HepG2 (cell line): Measurements from ENCODE around the gene PNPLA2. TPM values are rescaled to one million over a fixed set of nuclear protein-coding genes. Genes with fewer than 3 reads are reported as not detected.
A peak's percentile ranks its signal among the peaks of the same experiment; 100 is the strongest.

Source experiments
- ATAC-seq: fragments of 200-7000 bp; cut with Tn5 transposase; 3 replicates; pipeline ENCODE4 v1.9.1; 2020; ENCODE audit warnings: mild to moderate bottlenecking, moderate library complexity
- BruUV-seq: library from RNA; stranded (reverse); fragments of 400-500 nt; replicated peaks from 2 replicates; lab custom pipeline; 2021; lab: Mats Ljungman, UMichigan
- CTCF ChIA-PET: fragments of 300-600 bp; formaldehyde crosslinking; extraction: SDS; loops from one replicate; lab custom pipeline; 2021; ENCODE audit warnings: low total read pairs, inconsistent platforms, low intra/inter-chr PET ratio; lab: Yijun Ruan, JAX
- POLR2A ChIA-PET: fragments of 350-600 bp; sonication (Branson Sonifier 250); formaldehyde crosslinking; loops from one replicate; lab custom pipeline; 2020; ENCODE audit warnings: antibody characterized with exemption, inconsistent platforms; lab: Yijun Ruan, JAX
- DNase-seq: peaks from one replicate; pipeline ENCODE4 v3.0.0-alpha.2; 2015; ENCODE audit warnings: low spot score
- FAIRE-seq: peaks from 3 replicates; lab custom pipeline; 2011; peaks lifted over from hg19 to GRCh38; lab: Jason Lieb, UNC
- H2AFZ ChIP-seq: one replicate; pipeline ENCODE4 v1.6.1; 2011; ENCODE audit warnings: low read length, inconsistent platforms
- H3K27ac ChIP-seq: fragments of 300-600 bp; 3 replicates; pipeline ENCODE4 v1.8.0; 2011; ENCODE audit warnings: mixed run types, mild to moderate bottlenecking, mixed read lengths, low read length, inconsistent platforms; ENCODE audit not compliant: insufficient read depth; ENCODE audit errors: extremely low read length
- H3K27me3 ChIP-seq, 2 experiments: fragments of 200-600 bp in 1 of 2; 2 replicates in 1 of 2; 3 replicates in 1 of 2; pipeline versions ENCODE4 v1.6.0 to v1.8.0; 2011; ENCODE audit warnings: low read length in 2 of 2, mild to moderate bottlenecking in 2 of 2, moderate library complexity in 2 of 2, inconsistent platforms in 1 of 2; ENCODE audit not compliant: insufficient read depth in 2 of 2, control insufficient read depth in 1 of 2
- H3K36me3 ChIP-seq, 2 experiments: fragments of 200-600 bp in 1 of 2; replicated peaks in 1 of 2; 2 replicates in 1 of 2; 3 replicates in 1 of 2; pipeline versions ENCODE4 v1.5.1 to v1.8.0; 2011; ENCODE audit warnings: low read length in 2 of 2, inconsistent platforms in 1 of 2; ENCODE audit not compliant: insufficient read depth in 2 of 2, control insufficient read depth in 1 of 2
- H3K4me1 ChIP-seq: 2 replicates; pipeline ENCODE4 v1.5.1; 2012; ENCODE audit warnings: low read length, inconsistent platforms; ENCODE audit not compliant: insufficient read depth
- H3K4me2 ChIP-seq: 2 replicates; pipeline ENCODE4 v1.6.0; 2011; ENCODE audit warnings: low read depth, low read length, inconsistent platforms
- H3K4me3 ChIP-seq, 3 experiments: fragments of 200-600 bp in 1 of 3; sonication (generic), shearing (Covaris generic) in 1 of 3; replicated peaks in 1 of 3; 2 replicates each; pipeline ENCODE4 v1.5.1; 2011 to 2016; ENCODE audit warnings: low read length in 3 of 3, inconsistent platforms in 2 of 3, low read depth in 2 of 3, mild to moderate bottlenecking in 2 of 3, control low read depth in 1 of 3, mixed read lengths in 1 of 3; ENCODE audit not compliant: insufficient read depth in 1 of 3
- H3K79me2 ChIP-seq: one replicate; pipeline ENCODE4 v1.6.1; 2011; ENCODE audit warnings: low read length, inconsistent platforms; ENCODE audit not compliant: insufficient read depth
- H3K9ac ChIP-seq: 2 replicates; pipeline ENCODE4 v1.6.0; 2011; ENCODE audit warnings: mild to moderate bottlenecking, low read depth, low read length, inconsistent platforms; ENCODE audit not compliant: insufficient read depth
- H3K9me3 ChIP-seq: 2 replicates; pipeline ENCODE4 v1.5.1; 2012; ENCODE audit warnings: mild to moderate bottlenecking, low read length
- H4K20me1 ChIP-seq: 2 replicates; pipeline ENCODE4 v1.6.0; 2011; ENCODE audit warnings: inconsistent platforms, mild to moderate bottlenecking, low read length, moderate library complexity; ENCODE audit not compliant: insufficient read depth
- AGO1 ChIP-seq: fragments of 200-400 bp; formaldehyde crosslinking; IDR thresholded peaks from 2 replicates; pipeline ENCODE4 v1.6.1; 2017; ENCODE audit warnings: mild to moderate bottlenecking, low read depth, low read length, moderate library complexity; ENCODE audit not compliant: poor library complexity, severe bottlenecking
- DPF2 ChIP-seq: sonication (generic); formaldehyde crosslinking; IDR thresholded peaks from 2 replicates; pipeline ENCODE4 v1.4.0; 2020; ENCODE audit warnings: mild to moderate bottlenecking, low read depth, missing genetic modification reagents, borderline replicate concordance
- GPBP1L1 ChIP-seq: sonication (generic); formaldehyde crosslinking; IDR thresholded peaks from 2 replicates; pipeline ENCODE4 v1.5.0; 2020; ENCODE audit warnings: mild to moderate bottlenecking, missing genetic modification reagents
- KAT8 ChIP-seq: IDR thresholded peaks from 2 replicates; pipeline ENCODE4 v1.6.1; 2016; ENCODE audit warnings: missing genetic modification reagents, missing compliant biosample characterization
- KDM2A ChIP-seq: sonication (generic); formaldehyde crosslinking; IDR thresholded peaks from 2 replicates; pipeline ENCODE4 v1.4.0; 2020; ENCODE audit warnings: low read depth, missing genetic modification reagents, borderline replicate concordance
- MAFF ChIP-seq: IDR thresholded peaks from 2 replicates; pipeline ENCODE4 v1.6.1; 2011; ENCODE audit warnings: low read depth, low read length, improper control_type of control experiment
- MED1 ChIP-seq: sonication (generic); formaldehyde crosslinking; IDR thresholded peaks from 2 replicates; pipeline ENCODE4 v1.4.0; 2020; ENCODE audit warnings: missing genetic modification reagents
- RAD21 ChIP-seq: fragments of 450-650 bp; formaldehyde crosslinking; IDR thresholded peaks from 2 replicates; pipeline ENCODE4 v1.5.0; 2020; ENCODE audit warnings: mild to moderate bottlenecking
- SMAD3 ChIP-seq: sonication (generic); formaldehyde crosslinking; IDR thresholded peaks from 2 replicates; pipeline ENCODE4 v1.4.0; 2020; ENCODE audit warnings: missing genetic modification reagents
- TFDP2 ChIP-seq: sonication (generic); formaldehyde crosslinking; IDR thresholded peaks from 2 replicates; pipeline ENCODE4 v1.4.0; 2020; ENCODE audit warnings: missing genetic modification reagents
- USF2 ChIP-seq, 2 experiments: sonication (generic) in 1 of 2; formaldehyde crosslinking in 1 of 2; IDR thresholded peaks; 2 replicates each; pipeline versions ENCODE4 v1.5.1 to v1.6.1; 2011 to 2020; ENCODE audit warnings: borderline replicate concordance in 1 of 2, low read depth in 1 of 2, low read length in 1 of 2, mild to moderate bottlenecking in 1 of 2, missing genetic modification reagents in 1 of 2, moderate library complexity in 1 of 2
- XBP1 ChIP-seq: sonication (generic); formaldehyde crosslinking; IDR thresholded peaks from 2 replicates; pipeline ENCODE4 v1.5.0; 2020; ENCODE audit warnings: missing genetic modification reagents
- ZMAT3 ChIP-seq: sonication (generic); formaldehyde crosslinking; conservative IDR thresholded peaks from 2 replicates; pipeline ENCODE4 v1.7.0; 2021; ENCODE audit warnings: missing genetic modification reagents
- ZNF260 ChIP-seq: sonication (generic); formaldehyde crosslinking; IDR thresholded peaks from 2 replicates; pipeline ENCODE4 v1.4.0; 2020; ENCODE audit warnings: missing genetic modification reagents, low read depth, mild to moderate bottlenecking, borderline replicate concordance
- ZNF547 ChIP-seq: sonication (generic); formaldehyde crosslinking; IDR thresholded peaks from 2 replicates; pipeline ENCODE4 v1.5.1; 2020; ENCODE audit warnings: mild to moderate bottlenecking, missing genetic modification reagents
- ZNF557 ChIP-seq: sonication (generic); formaldehyde crosslinking; IDR thresholded peaks from 2 replicates; pipeline ENCODE4 v1.4.0; 2020; ENCODE audit warnings: missing genetic modification reagents
- ZNF607 ChIP-seq: sonication (generic); formaldehyde crosslinking; IDR thresholded peaks from 2 replicates; pipeline ENCODE4 v1.5.1; 2020; ENCODE audit warnings: missing genetic modification reagents, mild to moderate bottlenecking, borderline replicate concordance
- ZNF775 ChIP-seq: sonication (generic); formaldehyde crosslinking; IDR thresholded peaks from 2 replicates; pipeline ENCODE4 v1.4.0; 2020; ENCODE audit warnings: missing genetic modification reagents, mild to moderate bottlenecking, moderate library complexity, borderline replicate concordance
- ZSCAN29 ChIP-seq: sonication (generic); formaldehyde crosslinking; conservative IDR thresholded peaks from 2 replicates; pipeline ENCODE4 v1.4.0; 2020; ENCODE audit warnings: mild to moderate bottlenecking, missing genetic modification reagents
- WGBS: methylation state at CpG from one replicate; pipeline ENCODE4 v1.1.6; 2017; ENCODE audit warnings: low lambda C conversion rate; 5-methylcytosine and 5-hydroxymethylcytosine counted together
- in situ Hi-C: cut with HindIII; loops from 2 replicates; pipeline ENCODE4 v1.10.0; 2017; ENCODE audit warnings: low pct_unique_long_range_greater_than_20kb; ENCODE audit not compliant: extremely low pct_ligation_motif_present
- intact Hi-C: fragments of 100-400 bp; cut with micrococcal nuclease; formaldehyde crosslinking; loops from one replicate; pipeline ENCODE4 v1.10.0; 2022; ENCODE audit not compliant: unreplicated experiment
- polyA plus RNA-seq, 8 experiments: library from polyadenylated mRNA; depleted of rRNA in 3 of 8; stranded (reverse) in 7 of 8; unstranded in 1 of 8; fragments of >200 nt; fragmentation: Illumina TruSeq in 4 of 8; extraction: Trizol in 4 of 8; gene quantifications; 2 replicates each; pipeline versions ENCODE4 v1.2.1 to v1.2.3, GENCODE V29; 2011 to 2016; ENCODE audit warnings: low read depth in 4 of 8, missing spikeins in 1 of 8, mixed read lengths in 1 of 8; ENCODE audit not compliant: insufficient read depth in 1 of 8
- total RNA-seq, 5 experiments: library from RNA; depleted of rRNA; stranded (reverse); fragments of >200 nt; fragmentation: Illumina TruSeq; extraction: Trizol; gene quantifications; 2 replicates each; pipeline ENCODE4 v1.2.3, GENCODE V29; 2016; ENCODE audit warnings: low read depth in 1 of 5

The PNPLA2 gene
- total and polyA plus RNA-seq, 2 of the 13 experiments (the other 11 are each of a cell fraction or from before 2014, with no cell fraction given): 10.5 to 43.2 TPM

GRCh38 chr11:837189-837989 lies 18.7 kb downstream of the PNPLA2 start:
- in situ Hi-C loops (no loop called here), intact Hi-C loops (no loop called here)
- DNase-seq (no peak), FAIRE-seq (no peak), ATAC-seq (no peak)
- Histone ChIP-seq H3K27me3 (no peaks in the 10 kb centered on the region), H2AFZ (no peak overlapping the region), H3K4me2 (no peak overlapping the region), H3K9ac (no peak overlapping the region), H4K20me1 (peaks cover 20% of the 10 kb centered on the region; the same call in 1 of the 2 replicates), H3K36me3 (peaks cover 9 to 36% of the 10 kb centered on the region in 2 experiments), H3K9me3 (no peaks in the 10 kb centered on the region), H3K79me2 (peaks cover 36% of the 10 kb centered on the region), H3K4me3 (no peak overlapping the region), H3K27ac (peak overlapping the region; percentile 53), H3K4me1 (peaks cover 66% of the 10 kb centered on the region)
- no TSS peak for BruUV-seq
- WGBS: 94% methylated on average over 11 of the region's 22 CpGs
- CTCF ChIA-PET: no interaction called here
- POLR2A ChIA-PET: interaction anchor here (0.7 to 16.1 kb wide), 3 partner anchors 8 to 41 kb away, joined by 3 to 264 read pairs (median 141); partner anchors contain the start of genes CD151, CRACR2B and PNPLA2
- no peak for TF ChIP-seq SMAD3 (CRISPR knock-in tag)
- TF ChIP-seq GPBP1L1 (CRISPR knock-in tag): no peak
- TF ChIP-seq XBP1: no peak
- no peak for TF ChIP-seq ZMAT3 (CRISPR knock-in tag)
- no peak for TF ChIP-seq MED1 (CRISPR knock-in tag)
- TF ChIP-seq RAD21: no peak
- TF ChIP-seq KAT8 (CRISPR knock-in tag): no peak
- TF ChIP-seq USF2 (IDR thresholded peaks at IDR 0.05; ENCODE audit: low read depth, low read length): no peak
- no peak for TF ChIP-seq USF2 (CRISPR knock-in tag; IDR thresholded peaks at IDR 0.05; ENCODE audit: borderline replicate concordance)
- no peak for TF ChIP-seq ZNF547 (CRISPR knock-in tag)
- no peak for TF ChIP-seq ZSCAN29 (CRISPR knock-in tag)
- TF ChIP-seq AGO1: peak; percentile 89
- no peak for TF ChIP-seq ZNF260 (CRISPR knock-in tag)
- no peak for TF ChIP-seq ZNF557 (CRISPR knock-in tag)
- 0 out of 2 replicates have a peak, but pooled peaks have one; percentile 5 for TF ChIP-seq KDM2A (CRISPR knock-in tag)
- no peak for TF ChIP-seq MAFF
- no peak for TF ChIP-seq ZNF775
- no peak for TF ChIP-seq TFDP2 (CRISPR knock-in tag)
- TF ChIP-seq ZNF607: no peak
- no peak for TF ChIP-seq DPF2 (CRISPR knock-in tag)
